Germinal center (tissue), 1 donor: ENCODE results near the gene RAE1.
A peak's percentile ranks its signal among the peaks of the same experiment; 100 is the strongest.

Experiments used
- DNase-seq: peaks from one replicate; pipeline ENCODE4 v3.0.0; 2012; ENCODE audit warnings: mixed read lengths, low spot score

RAE1 gene

GRCh38 chr20:57351042-57351783, at the start of gene RAE1:
RAE1 (plus strand) TSS chr20:57351255; CDS start chr20:57354039, 2,784 bp downstream.
- DNase-seq: peak; percentile 81

GRCh38 chr20:57306747-57307146, 44.3 kb upstream of the RAE1 start:
- no peak for DNase-seq

GRCh38 chr20:57308451-57309271, 42.4 kb upstream of the RAE1 start:
- DNase-seq: no peak

GRCh38 chr20:57309544-57310115, 41.4 kb upstream of the RAE1 start:
- DNase-seq: no peak

- DNase-seq: no peak
Measured at GRCh38 chr20:57310821-57311514, 40.1 kb upstream of the RAE1 start.

GRCh38 chr20:57312138-57312537, 38.9 kb upstream of the RAE1 start:
- DNase-seq: no peak

GRCh38 chr20:57313230-57313629, 37.8 kb upstream of the RAE1 start:
- DNase-seq: no peak

- DNase-seq: no peak
Measured at GRCh38 chr20:57313951-57314350, 37.1 kb upstream of the RAE1 start.

GRCh38 chr20:57315083-57315975, 35.7 kb upstream of the RAE1 start:
- DNase-seq: peak; percentile 41

GRCh38 chr20:57315976-57316480, 35.0 kb upstream of the RAE1 start:
- DNase-seq: peak; percentile 34

- peak; percentile 76 for DNase-seq
Measured at GRCh38 chr20:57316795-57317201, 34.3 kb upstream of the RAE1 start.

GRCh38 chr20:57317316-57317788, 33.7 kb upstream of the RAE1 start:
- no peak for DNase-seq

GRCh38 chr20:57317789-57318371, 33.2 kb upstream of the RAE1 start:
- no peak for DNase-seq

- no peak for DNase-seq
Measured at GRCh38 chr20:57319584-57319983, 31.5 kb upstream of the RAE1 start.

GRCh38 chr20:57320358-57320757, 30.7 kb upstream of the RAE1 start:
- no peak for DNase-seq

GRCh38 chr20:57321142-57321541, 29.9 kb upstream of the RAE1 start:
- DNase-seq: no peak

GRCh38 chr20:57322476-57322875, 28.6 kb upstream of the RAE1 start:
- DNase-seq: no peak

- DNase-seq: no peak
Measured at GRCh38 chr20:57323034-57323433, 28.0 kb upstream of the RAE1 start.

GRCh38 chr20:57325632-57326356, 25.3 kb upstream of the RAE1 start:
- DNase-seq: no peak
